Activated CD8-positive, alpha-beta memory T cell treated with anti-CD3 and anti-CD28 coated beads for 4 hours (primary cell): ENCODE results near the gene MELTF.

Source experiments
- DNase-seq, 2 donors: peaks; one replicate each; pipeline ENCODE4 v3.0.0-alpha.2; 2020; ENCODE audit warnings: low read depth in 2 of 2

Gene MELTF

GRCh38 chr3:197010556-197011351 lies 18.9 kb downstream of the MELTF start:
- DNase-seq = no peak

GRCh38 chr3:197009532-197010019 lies 20.0 kb downstream of the MELTF start:
- no peak for DNase-seq

- DNase-seq = no peak
Measured at GRCh38 chr3:197008436-197009209, 21.0 kb downstream of the MELTF start.

DNA sequence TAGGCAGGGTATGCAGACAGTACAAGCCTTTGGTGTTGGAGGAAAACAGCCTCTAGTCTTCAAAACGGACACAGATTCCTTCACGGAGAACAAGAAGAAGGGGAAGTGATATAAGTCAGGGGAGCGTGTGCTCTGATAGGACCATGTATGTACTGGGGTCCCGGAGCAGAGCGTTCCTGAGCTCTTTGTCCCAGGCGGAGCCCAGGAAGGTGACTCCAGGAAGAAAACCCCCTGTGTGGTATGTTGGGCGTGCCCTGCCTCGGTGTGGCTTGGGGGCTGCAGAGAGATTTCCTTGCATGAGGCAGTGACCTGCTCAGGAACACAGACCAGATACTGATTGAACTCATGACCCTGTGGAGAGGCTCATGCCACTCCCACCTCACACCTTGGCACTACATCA lies 21.7 kb downstream of the MELTF start:
- no peak for DNase-seq

DNA sequence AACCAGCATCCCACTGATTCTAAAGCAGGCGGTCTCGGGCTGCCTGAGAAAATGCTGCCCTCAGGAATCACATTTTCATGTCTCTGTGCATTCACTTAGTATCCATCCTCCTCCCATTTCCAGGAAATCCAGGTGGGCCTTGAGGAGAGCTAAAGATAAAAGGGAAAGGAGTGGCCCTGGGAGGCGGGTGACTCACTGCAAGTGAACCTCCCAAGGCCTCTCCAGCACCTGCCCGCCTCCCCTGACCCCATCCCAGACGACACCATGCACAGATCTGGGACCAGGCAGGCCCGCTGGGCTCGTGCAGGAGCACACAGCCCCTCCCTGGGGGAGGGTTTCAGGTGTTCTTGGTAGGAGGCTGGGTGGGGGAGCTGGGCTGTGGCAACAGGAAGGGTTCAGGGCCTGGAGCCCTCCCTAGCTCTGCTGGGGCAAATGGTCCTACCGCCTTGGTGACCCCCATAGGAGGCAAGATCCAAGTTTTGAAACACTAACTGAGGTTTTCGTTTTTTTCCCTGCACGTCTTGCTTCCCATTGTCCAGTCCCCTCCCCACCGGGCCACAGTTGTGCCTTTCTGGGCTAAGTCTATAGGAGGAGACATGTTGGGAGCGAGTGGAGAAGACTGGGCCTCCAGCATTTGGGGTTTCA lies 22.2 kb downstream of the MELTF start:
- DNase-seq = no peak

GRCh38 chr3:197006860-197007259 lies 22.8 kb downstream of the MELTF start:
- no peak for DNase-seq

DNA sequence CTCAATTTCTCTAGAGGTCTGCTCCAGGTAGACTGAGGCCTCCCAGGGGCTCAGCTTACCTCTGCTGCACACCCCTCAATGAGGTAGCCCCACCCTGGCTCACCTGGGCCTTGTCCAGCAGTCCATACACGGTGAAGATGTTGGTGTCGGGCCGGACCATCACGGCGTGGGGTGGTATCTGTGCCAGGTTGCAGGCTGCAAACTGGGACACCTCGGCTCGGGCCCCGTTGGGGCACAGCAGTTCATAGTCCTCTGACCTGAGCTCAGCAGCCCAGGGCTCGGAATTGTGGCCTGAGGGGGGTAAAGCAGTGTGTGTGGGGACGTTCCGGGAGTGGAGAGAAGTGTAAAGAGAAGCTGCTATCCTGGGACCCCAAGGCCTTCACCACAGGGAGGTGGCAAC lies 23.2 kb downstream of the MELTF start:
- no peak for DNase-seq

- DNase-seq = no peak
Measured at GRCh38 chr3:197003461-197004385, 25.9 kb downstream of the MELTF start.

GRCh38 chr3:197002701-197003454 lies 26.7 kb downstream of the MELTF start:
- DNase-seq = peak; percentile 64 to 66

GRCh38 chr3:197001972-197002700 lies 27.5 kb downstream of the MELTF start:
- DNase-seq = no peak

GRCh38 chr3:197001106-197001971 lies 28.3 kb downstream of the MELTF start:
- no peak for DNase-seq

- no peak for DNase-seq
Measured at GRCh38 chr3:197000211-197000610, 29.4 kb downstream of the MELTF start.

- DNase-seq = no peak
Measured at GRCh38 chr3:196998966-196999760, 30.5 kb downstream of the MELTF start.

GRCh38 chr3:196997311-196997710 lies 32.3 kb downstream of the MELTF start:
- no peak for DNase-seq

DNA sequence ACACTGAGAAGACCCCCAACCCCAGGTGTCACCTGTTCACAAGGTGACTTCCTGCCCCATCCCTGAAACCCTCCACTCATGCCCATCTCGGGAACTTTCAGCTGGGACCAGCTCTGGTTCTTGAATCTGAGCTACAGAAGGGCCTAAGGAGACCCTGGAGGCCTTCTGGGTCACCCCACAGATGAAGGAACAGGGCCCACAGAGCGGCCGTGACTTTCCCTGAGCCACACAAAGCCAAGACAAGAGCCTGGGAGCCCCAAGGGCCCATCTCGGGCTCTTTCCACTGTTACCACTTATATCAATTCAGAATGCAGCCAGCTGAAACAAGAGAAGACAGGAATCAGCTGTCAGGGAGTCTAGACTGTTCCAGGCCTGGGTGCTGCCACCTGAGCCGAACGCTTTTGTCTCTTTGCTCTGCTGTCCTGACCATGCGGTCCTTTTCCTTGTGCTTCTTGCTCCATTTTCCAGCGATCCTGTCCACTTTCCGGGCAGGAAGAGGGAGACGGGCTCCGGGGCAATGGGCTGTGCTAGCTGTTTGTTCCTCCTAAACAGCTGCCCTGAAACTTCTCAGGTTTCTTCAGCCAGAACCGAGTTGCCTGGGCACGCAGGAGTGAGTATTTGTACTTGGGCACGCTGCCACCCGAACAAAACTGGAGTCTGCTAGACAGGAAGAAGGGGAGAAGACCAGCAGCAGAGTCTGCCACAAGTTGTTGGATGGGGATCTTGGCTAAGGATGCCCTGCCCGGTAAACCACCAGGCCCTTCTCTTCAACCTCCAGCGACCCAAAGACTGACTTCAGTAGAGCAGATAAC lies 33.0 kb downstream of the MELTF start:
- no peak for DNase-seq

- DNase-seq = no peak
Measured at GRCh38 chr3:196995646-196996355, 33.8 kb downstream of the MELTF start.

DNA sequence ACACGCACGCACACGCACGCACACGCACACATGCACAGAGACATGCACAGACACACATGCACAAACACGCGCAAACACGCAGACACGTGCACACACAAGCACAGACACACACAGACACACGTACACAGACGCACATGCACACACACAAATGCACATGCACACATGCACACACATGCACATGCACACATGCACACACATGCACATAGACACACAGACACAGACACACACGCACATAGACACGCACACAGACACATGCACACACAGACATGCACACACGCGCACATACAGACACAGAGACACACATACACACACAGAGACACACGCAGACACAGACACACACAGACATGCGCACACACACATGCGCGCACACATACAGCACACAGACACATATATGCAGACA lies 34.6 kb downstream of the MELTF start:
- DNase-seq = no peak
